ENCODE data around the gene LDAF1.
"Not testable (repeated sequence)": the region's sequence is repeated elsewhere in the genome, so short reads cannot be mapped to it uniquely, and the experiment has no call there.

- not testable (repeated sequence) for TF ChIP-seq EZH2 (IDR thresholded peaks at IDR 0.05; ENCODE audit: borderline replicate concordance, control insufficient read depth, low read depth, low read length); POLR2A (IDR thresholded peaks at IDR 0.05; ENCODE audit: low read depth, low read length); YY1 (IDR thresholded peaks at IDR 0.05; ENCODE audit: low read depth, low read length); SP1 (IDR thresholded peaks at IDR 0.05; ENCODE audit: low read depth, low read length); CTCF (IDR thresholded peaks at IDR 0.05 in 2 of 3, conservative IDR thresholded peaks at IDR 0.05 in 1 of 3; ENCODE audit: control insufficient read depth in 2 of 3, extremely low read depth in 1 of 3, insufficient read depth in 1 of 3, low read depth in 3 of 3, low read length in 3 of 3)
Measured at GRCh38 chr16:21195330-21195729, 36.9 kb downstream of the LDAF1 start.
